ENCODE measurements around the gene ENPP5.

Gene ENPP5

DNA sequence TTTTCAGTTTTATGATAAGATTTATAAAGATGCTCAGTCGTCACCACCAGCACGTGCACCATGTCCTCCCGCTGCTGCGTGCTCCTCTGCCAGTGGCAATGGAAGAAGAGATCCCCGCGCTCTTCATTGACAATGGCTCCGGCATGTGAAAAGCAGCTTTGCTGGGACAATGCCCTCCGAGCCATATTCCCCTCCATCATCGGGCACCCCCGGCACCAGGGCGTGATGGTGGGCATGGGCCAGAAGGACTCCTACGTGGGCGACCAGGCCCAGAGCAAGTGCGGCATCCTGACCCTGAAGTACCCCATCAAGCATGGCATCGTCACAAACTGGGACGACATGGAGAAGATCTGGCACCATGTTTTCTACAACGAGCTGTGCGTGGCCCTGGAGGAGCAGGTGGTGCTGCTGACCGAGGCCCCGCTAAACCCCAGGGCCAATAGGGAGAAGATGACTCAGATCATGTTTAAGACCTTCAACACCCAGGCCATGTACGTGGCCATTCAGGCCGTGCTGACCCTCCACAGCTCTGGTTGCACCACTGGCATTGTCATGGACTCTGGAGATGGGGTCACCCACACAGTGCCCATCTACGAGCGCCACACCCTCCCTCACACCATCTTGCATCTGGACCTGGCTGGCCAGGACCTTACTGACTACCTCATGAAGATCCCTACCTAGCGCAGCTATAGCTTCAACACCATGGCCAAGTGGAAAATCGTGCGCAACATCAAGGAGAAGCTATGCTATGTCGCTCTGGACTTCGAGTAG is 34.3 kb upstream of the ENPP5 start:
- no peak overlapping the region for H3K4me3 ChIP-seq (ENCODE audit: extremely low read depth, insufficient read depth, low read length, poor library complexity, severe bottlenecking)
- no peaks in the 10 kb centered on the region for H3K36me3 ChIP-seq (ENCODE audit: control insufficient read depth, insufficient read depth, low read length)
- 93 to 94% methylated on average over 24 to 28 of the region's 29 CpGs for WGBS, 2 experiments (ENCODE audit: insufficient coverage in 2 of 2)
- no peaks in the 10 kb centered on the region for H3K9me3 ChIP-seq (ENCODE audit: control insufficient read depth, low read length)
- no peaks in the 10 kb centered on the region for H3K4me1 ChIP-seq (ENCODE audit: control insufficient read depth, insufficient read depth, low read length, poor library complexity, severe bottlenecking)
- H3K27ac ChIP-seq (ENCODE audit: low read depth, low read length, severe bottlenecking): no peak overlapping the region

DNA sequence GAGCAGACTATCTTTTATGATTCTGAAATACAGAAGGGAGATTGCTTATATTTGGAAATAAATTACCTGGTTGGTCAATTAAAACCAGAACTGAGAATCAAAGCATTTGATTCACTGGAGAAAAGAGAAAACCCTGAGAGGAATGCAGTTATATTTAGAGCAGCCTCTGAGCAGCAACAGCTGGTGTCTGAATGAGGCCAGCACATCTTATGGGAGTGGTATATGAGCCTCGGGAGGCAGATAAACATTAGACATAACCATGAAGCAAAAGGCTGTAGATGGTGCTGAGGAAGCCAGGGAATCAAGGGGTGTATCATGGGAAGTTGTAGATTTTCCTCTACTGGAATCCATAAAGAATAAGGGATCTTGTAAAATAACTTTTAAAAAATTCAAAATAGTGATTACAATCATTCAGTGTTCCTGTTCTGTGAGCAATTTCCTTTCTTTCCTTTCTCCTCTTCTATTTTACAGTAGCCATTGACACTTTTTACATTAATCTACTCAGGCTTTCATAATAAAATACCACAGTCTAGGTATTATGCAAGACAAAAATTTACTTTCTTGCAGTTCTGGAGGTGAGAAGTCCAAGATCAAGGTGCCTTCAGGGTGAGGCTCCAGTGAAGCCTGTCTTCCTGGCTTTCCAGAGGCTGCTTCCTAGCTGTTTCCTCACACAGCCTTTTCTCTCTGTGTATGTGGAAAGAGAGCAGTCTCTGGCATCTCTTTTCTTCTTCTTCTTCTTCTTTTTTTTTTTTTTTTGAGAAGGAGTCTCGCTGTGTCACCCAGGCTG is 32.8 kb upstream of the ENPP5 start:
- Histone ChIP-seq H3K4me3 (ENCODE audit: extremely low read depth, insufficient read depth, low read length, poor library complexity, severe bottlenecking) (no peak overlapping the region), H3K4me1 (ENCODE audit: control insufficient read depth, insufficient read depth, low read length, poor library complexity, severe bottlenecking) (no peaks in the 10 kb centered on the region), H3K36me3 (ENCODE audit: control insufficient read depth, insufficient read depth, low read length) (no peaks in the 10 kb centered on the region), H3K27ac (ENCODE audit: low read depth, low read length, severe bottlenecking) (no peak overlapping the region), H3K9me3 (ENCODE audit: control insufficient read depth, low read length) (no peaks in the 10 kb centered on the region)
- WGBS, 2 experiments (ENCODE audit: insufficient coverage in 2 of 2): 43% methylated on average over 1 of the region's 2 CpGs; no CpG with 5 or more reads in 1 of the 2 experiments

DNA sequence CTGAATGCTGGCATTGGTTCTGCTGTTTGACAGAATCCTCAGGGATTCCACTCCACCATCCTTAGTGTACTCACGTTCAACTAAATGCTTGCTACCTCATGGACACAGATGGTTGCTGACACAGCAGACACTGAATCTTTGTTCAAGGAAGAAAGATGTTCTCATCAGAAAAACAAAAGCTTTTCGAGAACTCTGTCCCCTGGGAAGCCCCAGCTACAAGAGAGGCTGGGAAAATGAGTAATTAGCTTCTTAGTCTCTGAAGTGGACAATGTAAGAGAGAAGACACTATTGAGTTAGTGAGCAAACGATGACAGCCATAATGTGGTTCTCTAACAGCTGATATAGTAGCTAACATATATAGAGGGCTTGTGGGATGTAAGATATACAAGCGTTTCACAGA is 30.9 kb upstream of the ENPP5 start:
- H3K4me3 ChIP-seq (ENCODE audit: extremely low read depth, insufficient read depth, low read length, poor library complexity, severe bottlenecking): no peak overlapping the region
- no peaks in the 10 kb centered on the region for H3K4me1 ChIP-seq (ENCODE audit: control insufficient read depth, insufficient read depth, low read length, poor library complexity, severe bottlenecking)
- H3K36me3 ChIP-seq (ENCODE audit: control insufficient read depth, insufficient read depth, low read length): no peaks in the 10 kb centered on the region
- 57 to 83% methylated on average over 1 of the region's 4 CpGs for WGBS, 2 experiments (ENCODE audit: insufficient coverage in 2 of 2)
- no peaks in the 10 kb centered on the region for H3K9me3 ChIP-seq (ENCODE audit: control insufficient read depth, low read length)
- no peak overlapping the region for H3K27ac ChIP-seq (ENCODE audit: low read depth, low read length, severe bottlenecking)

DNA sequence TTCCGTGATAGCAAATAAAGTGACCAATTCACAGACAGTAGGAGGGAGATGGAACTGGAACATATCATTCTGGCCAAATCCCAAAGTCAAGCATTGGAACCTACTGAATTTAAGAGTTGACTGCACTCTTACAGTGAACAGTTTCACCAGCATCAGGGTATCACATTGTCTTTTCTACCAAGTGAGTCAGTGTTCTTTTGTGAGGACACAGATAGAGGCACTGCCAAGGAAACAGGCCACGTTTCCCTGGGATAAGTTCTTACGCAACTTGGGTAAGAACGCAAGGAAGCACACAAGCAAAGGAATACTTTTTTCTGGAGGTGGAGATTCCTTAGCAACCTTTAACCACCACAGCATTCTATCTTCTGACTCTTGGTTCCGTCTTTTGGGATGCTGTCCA is 28.6 kb upstream of the ENPP5 start:
- WGBS, 2 experiments (ENCODE audit: insufficient coverage in 2 of 2): 81 to 92% methylated on average over 2 to 4 of the region's 5 CpGs
- Histone ChIP-seq H3K27ac (ENCODE audit: low read depth, low read length, severe bottlenecking) (no peak overlapping the region), H3K4me1 (ENCODE audit: control insufficient read depth, insufficient read depth, low read length, poor library complexity, severe bottlenecking) (no peaks in the 10 kb centered on the region), H3K9me3 (ENCODE audit: control insufficient read depth, low read length) (no peaks in the 10 kb centered on the region), H3K4me3 (ENCODE audit: extremely low read depth, insufficient read depth, low read length, poor library complexity, severe bottlenecking) (no peak overlapping the region), H3K36me3 (ENCODE audit: control insufficient read depth, insufficient read depth, low read length) (no peaks in the 10 kb centered on the region)

DNA sequence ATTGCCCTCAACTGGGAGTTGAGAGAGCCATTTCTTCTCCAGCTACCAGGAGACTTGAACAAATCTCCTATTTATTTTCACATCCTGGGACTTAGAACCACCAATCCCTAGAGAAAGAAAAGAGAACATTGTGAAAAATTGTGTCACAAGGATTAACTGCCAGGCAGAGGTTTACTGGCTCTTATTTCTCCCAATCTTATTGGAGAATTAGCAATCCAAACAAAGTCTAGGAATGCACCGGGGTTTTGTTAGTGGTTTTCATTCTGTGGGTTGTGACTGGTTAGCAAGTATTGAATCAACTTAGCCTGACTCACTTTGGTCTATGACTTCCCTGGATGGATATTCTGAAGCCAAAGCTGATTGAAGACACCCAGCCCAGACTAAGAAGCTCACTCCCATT is 21.2 kb upstream of the ENPP5 start:
- H3K36me3 ChIP-seq (ENCODE audit: control insufficient read depth, insufficient read depth, low read length): no peaks in the 10 kb centered on the region
- H3K27ac ChIP-seq (ENCODE audit: low read depth, low read length, severe bottlenecking): no peak overlapping the region
- no peaks in the 10 kb centered on the region for H3K9me3 ChIP-seq (ENCODE audit: control insufficient read depth, low read length)
- no peak overlapping the region for H3K4me3 ChIP-seq (ENCODE audit: extremely low read depth, insufficient read depth, low read length, poor library complexity, severe bottlenecking)
- WGBS, 2 experiments (ENCODE audit: insufficient coverage in 2 of 2): no CpG with 5 or more reads among the region's 1 CpG
- no peaks in the 10 kb centered on the region for H3K4me1 ChIP-seq (ENCODE audit: control insufficient read depth, insufficient read depth, low read length, poor library complexity, severe bottlenecking)

DNA sequence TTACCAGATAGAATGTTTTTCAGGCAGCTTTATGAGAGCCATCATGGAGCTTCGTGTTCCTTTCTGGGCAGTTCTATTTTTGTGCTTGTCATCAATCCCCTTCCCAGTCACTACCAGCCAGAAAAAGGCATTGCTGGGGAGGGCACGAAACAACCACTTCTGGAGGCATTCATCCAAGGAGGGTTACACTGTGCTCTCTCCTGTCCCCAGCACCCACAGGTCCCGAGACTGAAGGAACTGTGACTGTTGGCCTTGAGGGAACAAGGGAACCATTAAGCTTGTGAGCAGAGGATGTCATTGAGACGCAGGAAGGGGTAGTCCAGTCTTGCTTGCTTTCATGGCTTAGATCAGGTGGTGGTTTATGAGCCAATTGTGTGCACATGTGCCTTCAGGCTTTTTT is 20.1 kb upstream of the ENPP5 start:
- WGBS, 2 experiments (ENCODE audit: insufficient coverage in 2 of 2): 93 to 95% methylated on average over 2 of the region's 4 CpGs
- Histone ChIP-seq H3K36me3 (ENCODE audit: control insufficient read depth, insufficient read depth, low read length) (no peaks in the 10 kb centered on the region), H3K9me3 (ENCODE audit: control insufficient read depth, low read length) (no peaks in the 10 kb centered on the region), H3K4me3 (ENCODE audit: extremely low read depth, insufficient read depth, low read length, poor library complexity, severe bottlenecking) (no peak overlapping the region), H3K27ac (ENCODE audit: low read depth, low read length, severe bottlenecking) (no peak overlapping the region), H3K4me1 (ENCODE audit: control insufficient read depth, insufficient read depth, low read length, poor library complexity, severe bottlenecking) (no peaks in the 10 kb centered on the region)

DNA sequence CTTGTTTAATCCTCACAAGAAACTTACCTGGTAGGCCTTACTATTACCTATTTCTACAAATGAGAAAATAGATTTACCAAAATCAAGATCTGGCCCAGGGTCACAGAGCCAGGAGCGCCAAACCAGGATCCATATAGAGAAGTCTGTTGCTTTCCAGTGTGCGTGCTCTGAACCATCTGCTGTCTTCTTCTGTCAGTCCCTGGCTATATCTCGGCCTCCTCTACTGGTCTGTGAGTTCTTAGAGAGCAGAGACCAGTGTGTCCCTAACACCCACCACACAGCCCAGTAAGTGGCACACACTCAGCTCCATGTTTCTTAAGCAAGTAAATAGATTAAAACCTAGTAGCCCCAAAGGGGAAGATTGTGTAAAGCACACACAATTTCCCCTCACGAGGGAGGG is 18.9 kb upstream of the ENPP5 start:
- H3K9me3 ChIP-seq (ENCODE audit: control insufficient read depth, low read length): no peaks in the 10 kb centered on the region
- no peak overlapping the region for H3K27ac ChIP-seq (ENCODE audit: low read depth, low read length, severe bottlenecking)
- H3K4me3 ChIP-seq (ENCODE audit: extremely low read depth, insufficient read depth, low read length, poor library complexity, severe bottlenecking): no peak overlapping the region
- WGBS, 2 experiments (ENCODE audit: insufficient coverage in 2 of 2): 85% methylated on average over 2 to 3 of the region's 4 CpGs
- H3K4me1 ChIP-seq (ENCODE audit: control insufficient read depth, insufficient read depth, low read length, poor library complexity, severe bottlenecking): no peaks in the 10 kb centered on the region
- no peaks in the 10 kb centered on the region for H3K36me3 ChIP-seq (ENCODE audit: control insufficient read depth, insufficient read depth, low read length)

GRCh38 chr6:46186583-46186982 is 15.8 kb upstream of the ENPP5 start:
- H3K9me3 ChIP-seq (ENCODE audit: control insufficient read depth, low read length): no peaks in the 10 kb centered on the region
- no peaks in the 10 kb centered on the region for H3K36me3 ChIP-seq (ENCODE audit: control insufficient read depth, insufficient read depth, low read length)
- no peaks in the 10 kb centered on the region for H3K4me1 ChIP-seq (ENCODE audit: control insufficient read depth, insufficient read depth, low read length, poor library complexity, severe bottlenecking)
- H3K27ac ChIP-seq (ENCODE audit: low read depth, low read length, severe bottlenecking): no peak overlapping the region
- WGBS, 2 experiments (ENCODE audit: insufficient coverage in 2 of 2): no CpG with 5 or more reads among the region's 1 CpG
- no peak overlapping the region for H3K4me3 ChIP-seq (ENCODE audit: extremely low read depth, insufficient read depth, low read length, poor library complexity, severe bottlenecking)

GRCh38 chr6:46184114-46184513 is 13.3 kb upstream of the ENPP5 start:
- 76% methylated on average over 2 of the region's 4 CpGs; no CpG with 5 or more reads in 1 of the 2 experiments for WGBS, 2 experiments (ENCODE audit: insufficient coverage in 2 of 2)
- H3K9me3 ChIP-seq (ENCODE audit: control insufficient read depth, low read length): no peaks in the 10 kb centered on the region
- no peaks in the 10 kb centered on the region for H3K36me3 ChIP-seq (ENCODE audit: control insufficient read depth, insufficient read depth, low read length)
- H3K4me1 ChIP-seq (ENCODE audit: control insufficient read depth, insufficient read depth, low read length, poor library complexity, severe bottlenecking): no peaks in the 10 kb centered on the region
- H3K4me3 ChIP-seq (ENCODE audit: extremely low read depth, insufficient read depth, low read length, poor library complexity, severe bottlenecking): no peak overlapping the region
- H3K27ac ChIP-seq (ENCODE audit: low read depth, low read length, severe bottlenecking): no peak overlapping the region

DNA sequence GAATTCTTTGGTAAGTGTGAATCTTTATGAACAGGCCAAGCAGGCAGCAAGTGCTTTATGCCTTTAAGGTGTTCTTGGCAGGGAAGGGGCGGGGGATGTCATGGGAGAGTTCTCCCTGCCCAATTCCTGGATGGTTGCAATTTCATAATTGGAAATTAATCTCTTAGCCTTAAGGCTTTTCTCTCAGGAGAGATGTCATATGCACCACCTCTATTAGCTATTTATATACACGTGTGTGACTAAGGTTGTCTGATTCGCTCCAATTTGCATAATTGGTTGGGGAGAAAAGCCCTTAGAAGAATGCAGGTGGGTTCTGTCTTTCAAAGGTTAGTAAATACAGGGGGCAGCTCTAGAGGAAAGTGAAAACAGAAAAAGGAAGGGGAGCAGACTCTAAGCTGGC is 5.2 kb upstream of the ENPP5 start:
- Histone ChIP-seq H3K4me1 (ENCODE audit: control insufficient read depth, insufficient read depth, low read length, poor library complexity, severe bottlenecking) (no peaks in the 10 kb centered on the region), H3K27ac (ENCODE audit: low read depth, low read length, severe bottlenecking) (no peak overlapping the region), H3K4me3 (ENCODE audit: extremely low read depth, insufficient read depth, low read length, poor library complexity, severe bottlenecking) (no peak overlapping the region), H3K9me3 (ENCODE audit: control insufficient read depth, low read length) (no peaks in the 10 kb centered on the region), H3K36me3 (ENCODE audit: control insufficient read depth, insufficient read depth, low read length) (no peaks in the 10 kb centered on the region)
- WGBS, 2 experiments (ENCODE audit: insufficient coverage in 2 of 2): no CpG with 5 or more reads among the region's 3 CpGs

- Histone ChIP-seq H3K9me3 (ENCODE audit: control insufficient read depth, low read length) (no peaks in the 10 kb centered on the region), H3K36me3 (ENCODE audit: control insufficient read depth, insufficient read depth, low read length) (no peaks in the 10 kb centered on the region), H3K4me3 (ENCODE audit: extremely low read depth, insufficient read depth, low read length, poor library complexity, severe bottlenecking) (no peak overlapping the region), H3K4me1 (ENCODE audit: control insufficient read depth, insufficient read depth, low read length, poor library complexity, severe bottlenecking) (no peaks in the 10 kb centered on the region), H3K27ac (ENCODE audit: low read depth, low read length, severe bottlenecking) (no peak overlapping the region)
- 90% methylated on average over 2 of the region's 4 CpGs; no CpG with 5 or more reads in 1 of the 2 experiments for WGBS, 2 experiments (ENCODE audit: insufficient coverage in 2 of 2)
These were observed 4.7 kb upstream of the ENPP5 start for GRCh38 chr6:46175446-46175845.
